GM18508 (cell line): ENCODE measurements around the gene PTPRN2.
"Not testable (repeated sequence)": the region's sequence is repeated elsewhere in the genome, so short reads cannot be mapped to it uniquely, and the experiment has no call there.

Experiments
- ATAC-seq: cut with Tn5 transposase; IDR thresholded peaks from one replicate; pipeline ENCODE4 v1.9.1; 2021; ENCODE audit warnings: moderate number of reproducible peaks; ENCODE audit not compliant: insufficient read depth, unreplicated experiment

PTPRN2 gene

DNA sequence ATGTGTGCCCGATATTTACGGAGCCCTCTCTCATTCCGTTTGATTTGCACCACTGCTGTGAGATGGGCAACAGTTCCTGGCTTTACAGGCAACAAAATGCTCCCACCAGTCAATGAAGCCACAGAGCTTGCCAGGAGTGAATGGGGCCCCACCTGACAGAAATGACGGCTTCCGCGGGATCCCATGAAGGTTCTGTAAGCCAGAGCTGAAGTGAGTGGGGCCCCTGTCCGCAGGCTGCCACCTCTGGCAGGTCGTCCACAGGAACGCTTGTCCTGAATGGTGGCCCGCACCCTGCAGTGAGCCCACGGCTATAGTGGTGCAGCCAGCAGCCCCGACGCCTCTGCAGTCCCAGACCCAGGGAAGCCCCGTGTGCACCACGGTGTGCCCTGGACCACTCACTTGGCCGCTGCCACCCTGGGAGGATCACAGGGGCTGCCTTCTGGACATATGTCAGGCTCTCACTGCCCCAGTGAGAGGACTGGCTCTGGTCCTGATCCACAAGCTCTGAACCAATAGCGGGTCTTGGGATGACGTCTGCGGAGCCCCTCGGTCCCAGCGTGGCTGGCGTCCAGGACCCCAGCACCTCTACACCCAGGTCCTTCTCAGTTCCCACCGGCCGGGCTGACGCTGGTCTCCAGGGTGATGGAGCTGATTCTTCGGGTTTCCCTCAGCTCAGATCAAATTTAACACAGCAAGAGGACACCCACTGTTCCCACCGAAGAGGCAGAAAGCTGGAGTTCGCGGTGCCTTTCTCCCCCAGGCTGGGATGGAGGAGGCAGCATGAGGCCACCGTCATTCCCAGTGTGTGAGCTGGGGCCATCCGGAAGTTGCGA lies 738.9 kb downstream of the PTPRN2 start:
- no peak for ATAC-seq

DNA sequence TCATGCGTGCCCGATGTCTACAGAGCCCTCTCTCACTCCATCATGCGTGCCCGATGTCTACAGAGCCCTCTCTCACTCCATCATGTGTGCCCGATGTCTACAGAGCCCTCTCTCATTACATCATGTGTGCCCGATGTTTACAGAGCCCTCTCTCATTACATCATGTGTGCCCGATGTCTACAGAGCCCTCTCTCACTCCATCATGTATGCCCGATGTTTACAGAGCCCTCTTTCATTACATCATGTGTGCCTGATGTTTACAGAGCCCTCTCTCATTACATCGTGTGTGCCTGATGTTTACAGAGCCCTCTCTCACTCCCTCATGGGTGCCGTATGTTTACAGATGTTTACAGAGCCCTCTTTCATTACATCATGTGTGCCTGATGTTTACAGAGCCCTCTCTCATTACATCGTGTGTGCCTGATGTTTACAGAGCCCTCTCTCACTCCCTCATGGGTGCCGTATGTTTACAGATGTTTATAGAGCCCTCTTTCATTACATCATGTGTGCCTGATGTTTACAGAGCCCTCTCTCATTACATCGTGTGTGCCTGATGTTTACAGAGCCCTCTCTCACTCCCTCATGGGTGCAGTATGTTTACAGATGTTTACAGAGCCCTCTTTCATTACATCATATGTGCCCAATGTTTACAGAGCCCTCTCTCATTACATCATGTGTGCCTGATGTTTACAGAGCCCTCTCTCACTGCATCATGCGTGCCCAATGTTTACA lies 739.7 kb downstream of the PTPRN2 start:
- ATAC-seq, result not testable (repeated sequence)

DNA sequence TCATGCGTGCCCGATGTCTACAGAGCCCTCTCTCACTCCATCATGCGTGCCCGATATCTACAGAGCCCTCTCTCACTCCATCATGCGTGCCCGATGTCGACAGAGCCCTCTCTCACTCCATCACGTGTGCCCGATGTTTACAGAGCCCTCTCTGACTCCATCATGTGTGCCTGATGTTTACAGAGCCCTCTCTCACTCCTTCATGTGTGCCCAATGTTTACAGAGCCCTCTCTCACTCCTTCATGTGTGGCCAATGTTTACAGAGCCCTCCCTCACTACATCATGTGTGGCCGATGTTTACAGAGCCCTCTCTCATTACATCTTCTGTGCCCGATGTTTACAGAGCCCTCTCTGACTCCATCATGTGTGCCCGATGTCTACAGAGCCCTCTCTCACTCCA lies 740.9 kb downstream of the PTPRN2 start:
- not testable (repeated sequence) for ATAC-seq

GRCh38 chr7:157846271-157846670 lies 741.4 kb downstream of the PTPRN2 start:
- no peak for ATAC-seq

GRCh38 chr7:157845203-157845835 lies 742.3 kb downstream of the PTPRN2 start:
- ATAC-seq, result no peak

- no peak for ATAC-seq
Measured at GRCh38 chr7:157844611-157845010, 743.0 kb downstream of the PTPRN2 start.

DNA sequence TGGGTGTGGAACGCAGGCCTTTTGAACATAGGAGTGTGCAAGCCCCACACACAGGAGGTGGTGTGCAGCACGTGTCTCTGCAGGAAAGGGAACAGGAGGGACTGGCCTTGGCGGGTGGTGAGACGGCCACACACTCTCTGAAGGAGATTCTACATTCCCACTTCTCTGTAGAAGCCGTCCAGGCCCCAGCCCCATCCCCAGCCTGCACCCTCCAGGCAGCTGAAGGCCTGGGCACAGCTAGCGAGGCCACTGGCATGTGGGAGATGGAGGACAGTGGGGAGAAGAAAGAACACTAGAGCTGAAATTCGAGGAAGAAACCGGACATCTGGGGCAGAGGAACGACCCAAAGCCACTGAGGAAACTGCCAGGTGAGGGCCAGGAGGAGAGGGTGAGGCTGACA lies 743.5 kb downstream of the PTPRN2 start:
- no peak for ATAC-seq

DNA sequence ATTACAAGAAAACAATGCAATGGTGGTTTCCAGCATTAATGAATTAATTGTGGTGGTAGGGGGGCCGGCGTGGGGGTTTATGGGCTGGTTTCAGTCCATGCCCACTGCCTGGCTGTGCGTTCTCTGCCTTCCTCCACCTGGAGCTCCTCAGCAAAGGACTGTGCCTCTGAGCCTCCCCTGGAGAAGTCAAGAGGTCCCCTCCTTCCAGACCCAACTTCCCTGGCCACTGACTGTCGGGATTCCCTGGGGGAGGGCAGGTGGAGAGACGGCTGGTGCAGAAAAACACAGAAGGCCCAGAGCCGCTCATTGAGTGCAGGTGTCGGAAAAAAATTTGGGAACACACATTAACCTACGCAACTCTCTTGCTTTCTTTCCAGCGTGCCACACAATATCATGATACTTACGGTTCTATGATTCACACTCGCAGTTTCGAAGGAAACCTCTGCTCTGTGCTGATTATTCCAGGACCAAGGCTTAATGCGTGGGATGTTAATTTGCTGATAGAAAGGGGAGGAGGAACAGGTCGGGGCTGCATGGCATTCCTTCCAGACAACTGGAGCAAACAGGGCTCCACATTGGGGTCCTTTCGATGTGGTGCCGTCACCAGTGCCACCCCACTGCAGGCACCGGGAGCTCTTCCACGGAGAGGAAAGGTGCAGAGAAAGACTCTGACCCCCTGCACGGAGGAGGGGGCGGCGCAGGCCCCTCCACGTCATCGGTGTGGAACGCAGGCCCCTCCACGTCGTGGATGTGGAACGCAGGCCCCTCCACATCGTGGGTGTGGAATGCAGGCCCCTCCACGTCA lies 744.1 kb downstream of the PTPRN2 start:
- no peak for ATAC-seq

GRCh38 chr7:157841773-157842370 lies 745.8 kb downstream of the PTPRN2 start:
- ATAC-seq, result no peak

DNA sequence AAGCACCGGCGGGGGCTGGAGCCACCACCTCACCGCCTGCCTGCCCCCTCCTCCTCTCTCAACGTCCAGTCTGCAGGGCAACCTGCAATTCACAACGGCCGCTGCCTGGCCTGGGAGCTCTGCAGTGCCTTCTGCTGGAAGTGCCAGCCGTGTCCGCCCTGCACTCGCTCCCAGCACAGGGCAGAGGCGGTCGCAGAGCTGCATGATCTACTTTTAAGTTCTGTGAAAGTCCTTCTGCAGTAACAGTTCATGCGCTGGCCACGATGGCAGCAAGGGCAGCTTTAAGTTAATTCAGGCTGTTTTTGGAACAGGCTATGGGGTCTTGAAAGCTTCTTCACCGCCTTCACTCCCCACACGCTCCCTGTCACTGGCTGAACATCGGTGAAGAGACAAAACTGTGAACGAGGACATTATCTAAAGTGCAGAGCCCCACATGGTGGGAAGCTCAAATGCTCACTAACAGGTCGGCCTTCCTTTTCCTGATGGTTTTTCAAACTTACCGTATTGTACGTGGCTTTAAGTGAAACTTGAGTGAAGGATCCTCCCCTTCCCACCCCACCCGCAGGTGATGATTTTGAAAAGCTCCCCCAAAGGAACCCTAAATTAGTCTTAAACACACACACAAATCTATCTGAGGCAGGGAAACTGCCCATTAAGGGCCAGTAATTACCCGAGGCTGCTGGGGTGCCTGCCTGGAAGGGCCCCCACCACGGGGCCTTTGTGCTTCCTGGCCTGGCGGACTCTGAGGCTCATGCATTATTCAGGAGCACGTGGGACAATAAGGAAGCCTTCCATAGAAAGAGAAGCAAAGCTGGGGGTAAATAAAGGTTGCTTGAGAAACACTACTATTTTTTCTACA lies 746.5 kb downstream of the PTPRN2 start:
- no peak for ATAC-seq

DNA sequence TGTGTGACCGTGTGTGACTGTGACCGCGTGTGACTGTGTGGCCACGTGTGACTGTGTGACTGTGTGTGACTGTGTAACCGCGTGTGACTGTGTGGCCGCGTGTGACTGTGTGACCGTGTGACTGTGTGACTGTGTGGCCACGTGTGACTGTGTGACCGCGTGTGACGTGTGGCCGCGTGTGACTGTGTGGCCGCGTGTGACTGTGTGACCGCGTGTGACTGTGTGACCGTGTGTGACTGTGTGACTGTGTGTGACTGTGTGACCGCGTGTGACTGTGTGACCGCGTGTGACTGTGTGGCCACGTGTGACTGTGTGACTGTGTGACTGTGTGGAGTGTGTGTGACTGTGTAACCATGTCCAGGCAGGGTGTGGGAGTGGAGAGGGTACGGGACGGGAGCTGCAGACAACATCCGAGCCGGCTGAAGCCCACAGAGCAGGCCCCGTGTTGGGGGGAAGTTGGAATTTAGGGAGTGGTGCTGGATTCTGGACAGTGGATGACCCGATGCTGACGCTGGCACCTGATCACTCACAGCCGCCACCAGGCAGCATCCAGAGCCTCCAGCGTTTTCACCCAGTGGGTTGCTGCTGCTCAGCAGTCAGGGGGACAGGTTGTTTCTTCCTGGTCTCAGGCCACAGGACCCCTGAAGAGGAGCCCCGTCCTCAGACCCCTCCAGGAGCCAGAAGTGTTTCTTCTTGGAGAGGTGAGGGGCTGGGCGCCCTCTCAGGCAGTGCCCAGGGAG lies 747.3 kb downstream of the PTPRN2 start:
- ATAC-seq, result no peak

DNA sequence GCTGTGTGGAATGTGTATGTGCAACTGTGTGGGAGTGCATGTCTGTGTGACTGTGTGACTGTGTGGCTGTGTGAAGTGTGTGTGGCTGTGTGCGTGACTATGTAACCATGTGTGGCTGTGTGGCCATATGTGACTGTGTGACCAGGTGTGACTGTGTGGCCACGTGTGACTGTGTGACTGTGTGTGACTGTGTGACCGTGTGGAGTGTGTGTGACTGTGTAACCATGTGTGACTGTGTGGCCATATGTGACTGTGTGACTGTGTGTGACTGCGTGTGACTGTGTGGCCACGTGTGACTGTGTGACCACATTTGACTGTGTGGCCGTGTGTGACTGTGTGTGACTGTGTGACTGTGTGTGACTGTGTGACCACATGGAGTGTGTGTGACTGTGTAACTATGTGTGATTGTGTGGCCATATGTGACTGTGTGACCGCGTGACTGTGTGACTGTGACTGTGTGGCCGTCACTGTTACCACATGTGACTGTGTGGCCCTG lies 747.9 kb downstream of the PTPRN2 start:
- no peak for ATAC-seq

GRCh38 chr7:157839226-157839625 lies 748.4 kb downstream of the PTPRN2 start:
- ATAC-seq, result no peak

- no peak for ATAC-seq
Measured at GRCh38 chr7:157837561-157837960, 750.1 kb downstream of the PTPRN2 start.

GRCh38 chr7:157837047-157837446 lies 750.6 kb downstream of the PTPRN2 start:
- ATAC-seq, result no peak

- ATAC-seq, result no peak
Measured at GRCh38 chr7:157834501-157835163, 753.0 kb downstream of the PTPRN2 start.

- ATAC-seq, result no peak
Measured at GRCh38 chr7:157832866-157833607, 754.6 kb downstream of the PTPRN2 start.
